Measurements from ENCODE around the gene CYSLTR2. TPM values are rescaled to one million over a fixed set of nuclear protein-coding genes. Genes with fewer than 3 reads are reported as not detected.

Gene CYSLTR2
- polyA plus RNA-seq, 1 donor (not counting 4 experiments of a cell fraction or from before 2014, with no cell fraction given) = not detected

- dilution Hi-C loops (cut with MboI; ENCODE audit: extremely low pct_ligation_motif_present, low sequenced_read_pairs) = no loop called here
- H3K9me3 ChIP-seq (ENCODE audit: control insufficient read depth, low read depth, low read length) = no peaks in the 10 kb centered on the region
These were observed 56.4 kb downstream of the CYSLTR2 start for GRCh38 chr13:48710160-48710559.

GRCh38 chr13:48712141-48712540 lies 58.4 kb downstream of the CYSLTR2 start:
- H3K27me3 ChIP-seq (ENCODE audit: control insufficient read depth, extremely low read depth, insufficient read depth, low read length) = no peaks in the 10 kb centered on the region
- FAIRE-seq = no peak

More at GRCh38 chr13:48710160-48710559, 56.4 kb downstream of the CYSLTR2 start:
- Histone ChIP-seq H2AFZ (ENCODE audit: control insufficient read depth, low read length) (no peak overlapping the region), H4K20me1 (ENCODE audit: control insufficient read depth, extremely low read depth, insufficient read depth, low read length) (no peaks in the 10 kb centered on the region), H3K79me2 (ENCODE audit: control insufficient read depth, insufficient read depth, low read length) (no peaks in the 10 kb centered on the region), H3K4me2 (ENCODE audit: control insufficient read depth, extremely low read depth, insufficient read depth, low read depth, low read length) (no peak overlapping the region), H3K27me3 (ENCODE audit: control insufficient read depth, extremely low read depth, insufficient read depth, low read length) (no peaks in the 10 kb centered on the region), H3K36me3 (ENCODE audit: control insufficient read depth in 2 of 2, extremely low read depth in 1 of 2, insufficient read depth in 2 of 2, low read length in 2 of 2) (no peaks in the 10 kb centered on the region), H3K9me1 (ENCODE audit: control insufficient read depth, extremely low read depth, insufficient read depth, low read length) (no peaks in the 10 kb centered on the region), H3K4me3 (ENCODE audit: control insufficient read depth in 2 of 3, extremely low read depth in 1 of 3, insufficient read depth in 2 of 3, low read depth in 1 of 3, low read length in 3 of 3) (no peak overlapping the region), H3K4me1 (ENCODE audit: control insufficient read depth, extremely low read depth, insufficient read depth, low read length) (peaks cover 10% of the 10 kb centered on the region), H3K27ac (ENCODE audit: control insufficient read depth, insufficient read depth, low read length) (no peak overlapping the region), H3K9ac (ENCODE audit: control insufficient read depth, extremely low read depth, insufficient read depth, low read length) (no peak overlapping the region)
- DNase-seq (ENCODE audit: low read depth, low spot score) (no peak), FAIRE-seq (no peak)
- no peak for TF ChIP-seq CTCF (optimal IDR thresholded peaks at IDR 0.05 in 1 of 3, IDR thresholded peaks at IDR 0.05 in 1 of 3, conservative IDR thresholded peaks at IDR 0.05 in 1 of 3; ENCODE audit: extremely low read depth in 1 of 3, insufficient read depth in 2 of 3, low read length in 3 of 3)
- no peak for TF ChIP-seq EZH2 (IDR thresholded peaks at IDR 0.05; ENCODE audit: low read length)

More at GRCh38 chr13:48712141-48712540, 58.4 kb downstream of the CYSLTR2 start:
- Histone ChIP-seq H3K9ac (ENCODE audit: control insufficient read depth, extremely low read depth, insufficient read depth, low read length) (no peak overlapping the region), H3K36me3 (ENCODE audit: control insufficient read depth in 2 of 2, extremely low read depth in 1 of 2, insufficient read depth in 2 of 2, low read length in 2 of 2) (no peaks in the 10 kb centered on the region), H3K9me3 (ENCODE audit: control insufficient read depth, low read depth, low read length) (no peaks in the 10 kb centered on the region), H3K9me1 (ENCODE audit: control insufficient read depth, extremely low read depth, insufficient read depth, low read length) (no peaks in the 10 kb centered on the region), H3K79me2 (ENCODE audit: control insufficient read depth, insufficient read depth, low read length) (no peaks in the 10 kb centered on the region), H3K27ac (ENCODE audit: control insufficient read depth, insufficient read depth, low read length) (no peak overlapping the region), H3K4me2 (ENCODE audit: control insufficient read depth, extremely low read depth, insufficient read depth, low read depth, low read length) (no peak overlapping the region), H3K4me1 (ENCODE audit: control insufficient read depth, extremely low read depth, insufficient read depth, low read length) (peaks cover 10% of the 10 kb centered on the region), H2AFZ (ENCODE audit: control insufficient read depth, low read length) (no peak overlapping the region), H4K20me1 (ENCODE audit: control insufficient read depth, extremely low read depth, insufficient read depth, low read length) (no peaks in the 10 kb centered on the region), H3K4me3 (ENCODE audit: control insufficient read depth in 2 of 3, extremely low read depth in 1 of 3, insufficient read depth in 2 of 3, low read depth in 1 of 3, low read length in 3 of 3) (no peak overlapping the region)
- no peak for TF ChIP-seq EZH2 (IDR thresholded peaks at IDR 0.05; ENCODE audit: low read length)
- TF ChIP-seq CTCF (optimal IDR thresholded peaks at IDR 0.05 in 1 of 3, IDR thresholded peaks at IDR 0.05 in 1 of 3, conservative IDR thresholded peaks at IDR 0.05 in 1 of 3; ENCODE audit: extremely low read depth in 1 of 3, insufficient read depth in 2 of 3, low read length in 3 of 3) = no peak
- dilution Hi-C loops (cut with MboI; ENCODE audit: extremely low pct_ligation_motif_present, low sequenced_read_pairs) = no loop called here
- no peak for DNase-seq (ENCODE audit: low read depth, low spot score)
